Stimulated activated memory B cell treated with anti-CD40 and anti-IgM and Interleukin-4, amounts not matched to agents 10 μg/mL and 1 μg/mL and 100 μg/mL, for 72 hours (primary cell): ENCODE results near the gene EMD.

Source experiments
- ATAC-seq: fragments of 150-1000 bp; cut with Tn5 transposase; 2 replicates; pipeline ENCODE4 v1.10.0; 2021
- H3K27ac Mint-ChIP-seq: one replicate; pipeline ENCODE4 v1.8.0; 2022; ENCODE audit warnings: mild to moderate bottlenecking, mixed read lengths
- H3K27me3 Mint-ChIP-seq: one replicate; pipeline ENCODE4 v1.8.0; 2022; ENCODE audit warnings: mixed read lengths
- H3K36me3 Mint-ChIP-seq: one replicate; pipeline ENCODE4 v1.8.0; 2022; ENCODE audit warnings: mixed read lengths
- H3K4me1 Mint-ChIP-seq: one replicate; pipeline ENCODE4 v1.8.0; 2022; ENCODE audit warnings: mixed read lengths
- H3K4me3 Mint-ChIP-seq: one replicate; pipeline ENCODE4 v1.8.0; 2022; ENCODE audit warnings: mild to moderate bottlenecking, moderate library complexity, mixed read lengths
- H3K9me3 Mint-ChIP-seq: one replicate; pipeline ENCODE4 v1.8.0; 2022; ENCODE audit warnings: mixed read lengths

The EMD gene

GRCh38 chrX:154351183-154352011 is 27.7 kb upstream of the EMD start:
- Mint-ChIP-seq H3K4me1 (peaks cover 28% of the 10 kb centered on the region), H3K27me3 (no peaks in the 10 kb centered on the region), H3K4me3 (no peak overlapping the region), H3K9me3 (no peaks in the 10 kb centered on the region), H3K36me3 (peaks cover 26% of the 10 kb centered on the region), H3K27ac (peak overlapping the region; percentile 81)
- ATAC-seq: peak; percentile 66

GRCh38 chrX:154352012-154352401 is 27.1 kb upstream of the EMD start:
- H3K4me1 Mint-ChIP-seq: peaks cover 26% of the 10 kb centered on the region
- peak overlapping the region; percentile 81 for H3K27ac Mint-ChIP-seq
- H3K36me3 Mint-ChIP-seq: peaks cover 26% of the 10 kb centered on the region
- no peaks in the 10 kb centered on the region for H3K9me3 Mint-ChIP-seq
- H3K27me3 Mint-ChIP-seq: no peaks in the 10 kb centered on the region
- no peak overlapping the region for H3K4me3 Mint-ChIP-seq
- ATAC-seq: no peak

GRCh38 chrX:154352466-154352865 is 26.6 kb upstream of the EMD start:
- H3K4me1 Mint-ChIP-seq: peaks cover 21% of the 10 kb centered on the region
- no peak overlapping the region for H3K4me3 Mint-ChIP-seq
- peak overlapping the region; percentile 81 for H3K27ac Mint-ChIP-seq
- ATAC-seq: no peak
- H3K9me3 Mint-ChIP-seq: no peaks in the 10 kb centered on the region
- no peaks in the 10 kb centered on the region for H3K27me3 Mint-ChIP-seq
- H3K36me3 Mint-ChIP-seq: peaks cover 23% of the 10 kb centered on the region

- no peaks in the 10 kb centered on the region for H3K27me3 Mint-ChIP-seq
- peaks cover 19% of the 10 kb centered on the region for H3K4me1 Mint-ChIP-seq
- H3K36me3 Mint-ChIP-seq: peaks cover 21% of the 10 kb centered on the region
- no peak overlapping the region for H3K27ac Mint-ChIP-seq
- ATAC-seq: no peak
- no peaks in the 10 kb centered on the region for H3K9me3 Mint-ChIP-seq
- no peak overlapping the region for H3K4me3 Mint-ChIP-seq
Measured at GRCh38 chrX:154353172-154353843, 25.8 kb upstream of the EMD start.

GRCh38 chrX:154354013-154354412 is 25.1 kb upstream of the EMD start:
- Mint-ChIP-seq H3K4me3 (no peak overlapping the region), H3K9me3 (no peaks in the 10 kb centered on the region), H3K36me3 (peaks cover 27% of the 10 kb centered on the region), H3K27ac (no peak overlapping the region), H3K4me1 (peaks cover 25% of the 10 kb centered on the region), H3K27me3 (no peaks in the 10 kb centered on the region)
- no peak for ATAC-seq

GRCh38 chrX:154354516-154354915 is 24.6 kb upstream of the EMD start:
- H3K27ac Mint-ChIP-seq: no peak overlapping the region
- peaks cover 20% of the 10 kb centered on the region for H3K4me1 Mint-ChIP-seq
- H3K36me3 Mint-ChIP-seq: peaks cover 27% of the 10 kb centered on the region
- no peak overlapping the region for H3K4me3 Mint-ChIP-seq
- no peaks in the 10 kb centered on the region for H3K27me3 Mint-ChIP-seq
- no peaks in the 10 kb centered on the region for H3K9me3 Mint-ChIP-seq
- no peak for ATAC-seq

GRCh38 chrX:154355094-154355775 is 23.9 kb upstream of the EMD start:
- Mint-ChIP-seq H3K4me1 (peaks cover 20% of the 10 kb centered on the region), H3K9me3 (no peaks in the 10 kb centered on the region), H3K27ac (no peak overlapping the region), H3K27me3 (no peaks in the 10 kb centered on the region), H3K4me3 (peak overlapping the region; percentile 15), H3K36me3 (peaks cover 27% of the 10 kb centered on the region)
- no peak for ATAC-seq

GRCh38 chrX:154355776-154356140 is 23.3 kb upstream of the EMD start:
- Mint-ChIP-seq H3K27ac (no peak overlapping the region), H3K9me3 (no peaks in the 10 kb centered on the region), H3K36me3 (peaks cover 27% of the 10 kb centered on the region), H3K4me3 (no peak overlapping the region), H3K4me1 (peaks cover 20% of the 10 kb centered on the region), H3K27me3 (no peaks in the 10 kb centered on the region)
- ATAC-seq: no peak

GRCh38 chrX:154356596-154356995 is 22.5 kb upstream of the EMD start:
- Mint-ChIP-seq H3K36me3 (peaks cover 25% of the 10 kb centered on the region), H3K27ac (no peak overlapping the region), H3K4me3 (no peak overlapping the region), H3K9me3 (no peaks in the 10 kb centered on the region), H3K4me1 (peaks cover 15% of the 10 kb centered on the region), H3K27me3 (no peaks in the 10 kb centered on the region)
- ATAC-seq: no peak

GRCh38 chrX:154357205-154357604 is 21.9 kb upstream of the EMD start:
- Mint-ChIP-seq H3K4me1 (peaks cover 9% of the 10 kb centered on the region), H3K36me3 (peaks cover 22% of the 10 kb centered on the region), H3K9me3 (no peaks in the 10 kb centered on the region), H3K27me3 (no peaks in the 10 kb centered on the region), H3K27ac (no peak overlapping the region), H3K4me3 (no peak overlapping the region)
- ATAC-seq: no peak

GRCh38 chrX:154358011-154358410 is 21.1 kb upstream of the EMD start:
- no peak overlapping the region for H3K4me3 Mint-ChIP-seq
- no peaks in the 10 kb centered on the region for H3K27me3 Mint-ChIP-seq
- H3K4me1 Mint-ChIP-seq: peaks cover 7% of the 10 kb centered on the region
- ATAC-seq: no peak
- H3K9me3 Mint-ChIP-seq: no peaks in the 10 kb centered on the region
- H3K36me3 Mint-ChIP-seq: peaks cover 21% of the 10 kb centered on the region
- peak overlapping the region; percentile 62 for H3K27ac Mint-ChIP-seq

- Mint-ChIP-seq H3K36me3 (peaks cover 17% of the 10 kb centered on the region), H3K27ac (peak overlapping the region; percentile 62), H3K4me1 (peaks cover 7% of the 10 kb centered on the region), H3K27me3 (no peaks in the 10 kb centered on the region), H3K9me3 (no peaks in the 10 kb centered on the region), H3K4me3 (no peak overlapping the region)
- no peak for ATAC-seq
Measured at GRCh38 chrX:154358829-154359228, 20.3 kb upstream of the EMD start.

- peaks cover 7% of the 10 kb centered on the region for H3K4me1 Mint-ChIP-seq
- no peak for ATAC-seq
- no peaks in the 10 kb centered on the region for H3K27me3 Mint-ChIP-seq
- no peak overlapping the region for H3K27ac Mint-ChIP-seq
- peaks cover 14% of the 10 kb centered on the region for H3K36me3 Mint-ChIP-seq
- H3K4me3 Mint-ChIP-seq: no peak overlapping the region
- H3K9me3 Mint-ChIP-seq: no peaks in the 10 kb centered on the region
Measured at GRCh38 chrX:154359362-154360154, 19.5 kb upstream of the EMD start.

- Mint-ChIP-seq H3K4me1 (peaks cover 7% of the 10 kb centered on the region), H3K27ac (no peak overlapping the region), H3K27me3 (no peaks in the 10 kb centered on the region), H3K9me3 (no peaks in the 10 kb centered on the region), H3K4me3 (no peak overlapping the region), H3K36me3 (peaks cover 18% of the 10 kb centered on the region)
- ATAC-seq: no peak
Measured at GRCh38 chrX:154360155-154360713, 18.9 kb upstream of the EMD start.
